GM12873 (cell line): Measurements from ENCODE around the gene GPC4.

Experiments
- TF ChIP-seq, protein P1 (sequence below): IDR thresholded peaks from 2 replicates; pipeline ENCODE4 v1.5.1; 2012; ENCODE audit warnings: low read depth, mild to moderate bottlenecking, moderate library complexity, low read length, control low read depth; ENCODE audit not compliant: insufficient read depth; ENCODE audit errors: missing control alignments

Gene GPC4

DNA sequence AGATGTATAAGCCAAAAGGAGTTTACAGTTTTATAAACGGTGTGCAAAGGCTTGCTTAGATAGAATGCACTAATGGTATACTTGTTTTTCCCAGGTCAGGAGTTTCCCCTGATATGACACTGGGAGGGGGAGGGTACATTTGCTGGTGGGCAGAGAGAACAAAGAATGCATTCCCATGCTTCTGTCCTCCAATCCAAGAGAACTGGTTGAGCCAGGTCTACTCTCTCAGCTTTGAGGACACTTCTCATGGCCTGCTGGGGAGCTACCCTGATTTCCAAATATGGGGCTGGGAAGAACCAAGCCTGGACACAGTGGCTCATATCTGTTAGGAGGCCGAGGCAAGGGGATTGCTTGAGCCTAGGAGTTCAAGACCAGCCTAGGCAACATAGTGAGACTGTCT lies 3.3 kb upstream of the GPC4 start:
- TF ChIP-seq, protein P1, sequence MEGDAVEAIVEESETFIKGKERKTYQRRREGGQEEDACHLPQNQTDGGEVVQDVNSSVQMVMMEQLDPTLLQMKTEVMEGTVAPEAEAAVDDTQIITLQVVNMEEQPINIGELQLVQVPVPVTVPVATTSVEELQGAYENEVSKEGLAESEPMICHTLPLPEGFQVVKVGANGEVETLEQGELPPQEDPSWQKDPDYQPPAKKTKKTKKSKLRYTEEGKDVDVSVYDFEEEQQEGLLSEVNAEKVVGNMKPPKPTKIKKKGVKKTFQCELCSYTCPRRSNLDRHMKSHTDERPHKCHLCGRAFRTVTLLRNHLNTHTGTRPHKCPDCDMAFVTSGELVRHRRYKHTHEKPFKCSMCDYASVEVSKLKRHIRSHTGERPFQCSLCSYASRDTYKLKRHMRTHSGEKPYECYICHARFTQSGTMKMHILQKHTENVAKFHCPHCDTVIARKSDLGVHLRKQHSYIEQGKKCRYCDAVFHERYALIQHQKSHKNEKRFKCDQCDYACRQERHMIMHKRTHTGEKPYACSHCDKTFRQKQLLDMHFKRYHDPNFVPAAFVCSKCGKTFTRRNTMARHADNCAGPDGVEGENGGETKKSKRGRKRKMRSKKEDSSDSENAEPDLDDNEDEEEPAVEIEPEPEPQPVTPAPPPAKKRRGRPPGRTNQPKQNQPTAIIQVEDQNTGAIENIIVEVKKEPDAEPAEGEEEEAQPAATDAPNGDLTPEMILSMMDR = no peak

DNA sequence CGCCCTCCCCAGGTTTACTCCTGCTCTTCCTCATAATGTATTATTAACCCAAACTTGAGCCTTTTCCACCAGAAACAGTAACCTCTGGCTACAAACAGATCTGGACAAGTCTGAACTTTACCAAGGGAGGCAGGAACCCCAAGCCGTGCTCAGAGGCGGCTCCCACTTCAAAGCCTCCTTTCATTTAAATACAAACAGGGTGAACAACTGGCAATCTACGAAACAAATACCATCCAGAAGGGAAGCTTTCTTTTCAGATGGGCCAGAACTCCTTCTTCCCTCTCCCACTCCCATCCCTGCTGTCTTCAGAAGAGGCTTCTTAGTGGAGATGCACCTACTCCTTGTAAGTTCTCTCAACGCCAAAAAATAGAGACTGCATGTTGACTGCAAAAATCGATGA lies 2.1 kb upstream of the GPC4 start:
- TF ChIP-seq, protein P1 = no peak

DNA sequence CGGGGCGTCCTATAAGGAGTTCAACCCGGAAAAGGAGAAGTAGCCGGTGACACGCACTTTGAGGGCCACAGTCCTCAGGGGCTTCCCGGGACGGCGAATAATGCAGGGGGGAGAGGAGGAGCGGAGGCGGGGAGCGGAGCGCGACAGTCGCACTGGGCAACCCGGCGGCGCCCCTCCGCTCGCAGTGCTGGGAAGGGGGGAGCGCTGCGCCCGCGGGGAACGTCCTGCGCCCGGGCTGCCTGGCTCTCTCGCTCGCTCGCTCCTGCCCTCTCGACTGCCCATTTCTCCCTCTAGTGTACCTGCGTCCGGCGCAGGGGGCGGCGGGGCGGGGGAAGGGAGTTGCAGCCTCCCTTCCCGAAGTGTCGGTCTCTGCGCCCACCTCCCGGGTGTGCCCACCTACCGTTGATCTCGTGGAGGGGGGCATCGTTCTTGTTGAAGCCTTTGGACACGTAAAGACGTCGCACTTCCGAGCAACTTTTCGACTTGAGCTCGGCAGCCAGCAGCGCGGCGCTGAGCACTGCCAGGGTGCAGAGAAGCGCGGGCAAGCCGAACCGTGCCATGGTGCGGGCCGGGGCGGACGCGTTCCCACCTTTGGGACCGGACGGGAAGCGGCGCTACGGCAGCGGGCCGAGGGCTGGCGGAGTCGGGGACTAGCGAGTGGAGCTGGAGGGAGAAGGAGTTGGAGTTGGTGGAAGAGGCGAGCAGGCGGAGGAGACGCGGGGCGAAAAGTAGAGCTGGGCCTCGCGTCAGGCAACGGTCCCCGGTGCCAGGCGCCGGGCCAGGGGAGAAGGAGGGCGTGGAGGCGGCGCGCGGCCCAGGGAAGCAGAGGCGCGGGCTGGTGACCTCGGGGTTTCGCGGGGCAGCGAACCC lies 648 bp downstream of the GPC4 start:
- TF ChIP-seq, protein P1 = no peak

DNA sequence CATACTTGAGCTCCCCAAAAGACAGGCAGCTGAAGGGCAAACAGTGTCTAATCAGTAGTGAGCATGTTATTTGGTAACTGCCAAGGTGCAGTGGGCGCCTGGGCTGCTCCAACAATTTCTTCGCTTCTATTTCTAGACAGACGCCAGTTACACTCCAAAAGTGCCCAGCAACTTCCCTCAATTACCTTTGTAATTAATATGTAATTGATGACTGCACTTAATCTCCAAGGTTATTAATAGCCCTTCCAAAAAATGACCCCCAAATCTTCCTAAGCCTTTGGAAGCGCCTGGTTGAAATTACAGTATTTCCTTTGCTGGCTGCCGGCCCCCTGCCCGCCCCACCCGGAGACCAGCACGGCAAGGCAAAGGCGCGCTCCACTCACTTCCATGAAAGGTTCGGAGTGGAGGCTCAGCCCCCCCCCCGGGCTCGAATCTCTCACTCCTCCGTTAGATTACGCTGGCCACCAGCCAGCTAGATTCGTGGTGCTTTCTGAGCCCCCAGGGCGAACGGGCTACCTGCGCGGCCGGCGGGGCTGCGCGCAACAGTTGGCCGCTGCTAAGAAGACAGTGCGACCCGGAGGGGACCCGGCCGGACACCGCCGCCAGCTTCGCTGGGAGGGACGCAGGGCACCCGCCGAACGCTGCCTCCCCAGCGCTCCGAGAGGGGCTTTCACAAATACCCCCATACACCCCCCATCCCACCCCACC lies 1.9 kb downstream of the GPC4 start:
- TF ChIP-seq, protein P1 = no peak

DNA sequence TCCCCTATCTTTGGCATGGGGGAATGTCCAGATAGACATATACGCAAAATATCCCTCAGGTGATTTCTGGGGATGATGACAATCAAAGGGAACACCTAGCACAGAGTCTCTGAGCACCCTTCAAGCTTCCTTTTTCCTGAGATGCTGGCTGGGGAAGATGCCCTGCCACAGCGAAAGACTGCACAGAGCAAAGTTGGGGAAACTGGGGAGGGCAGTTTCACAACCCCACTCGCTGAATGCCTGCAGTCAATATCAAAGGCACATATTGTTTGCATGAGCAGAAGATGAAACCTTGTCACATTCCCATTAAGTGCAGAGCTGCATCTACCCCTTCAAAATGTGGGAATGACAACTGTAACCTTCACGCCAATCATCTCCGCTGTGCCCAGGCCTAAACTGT lies 2.6 kb downstream of the GPC4 start:
- TF ChIP-seq, protein P1 = no peak

DNA sequence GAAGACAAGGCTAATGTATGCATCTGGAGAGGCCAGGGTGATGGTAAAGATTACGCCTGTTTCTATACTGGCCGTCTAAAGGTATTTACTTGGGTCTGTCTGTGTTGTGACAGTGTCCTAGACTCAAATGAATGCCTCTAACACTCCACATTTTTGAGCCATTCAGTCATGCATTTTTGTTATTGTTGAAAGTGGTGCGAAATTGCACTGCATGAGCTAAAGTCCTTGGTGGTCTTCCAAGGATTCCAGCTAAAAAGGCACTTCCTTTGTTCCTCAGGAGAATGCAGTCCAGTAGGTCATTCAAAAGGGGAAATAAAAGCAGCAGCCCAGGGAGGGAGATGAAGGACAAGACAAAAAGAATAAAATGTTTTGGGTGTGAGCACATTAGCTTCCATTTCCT lies 3.0 kb downstream of the GPC4 start:
- TF ChIP-seq, protein P1 = no peak

DNA sequence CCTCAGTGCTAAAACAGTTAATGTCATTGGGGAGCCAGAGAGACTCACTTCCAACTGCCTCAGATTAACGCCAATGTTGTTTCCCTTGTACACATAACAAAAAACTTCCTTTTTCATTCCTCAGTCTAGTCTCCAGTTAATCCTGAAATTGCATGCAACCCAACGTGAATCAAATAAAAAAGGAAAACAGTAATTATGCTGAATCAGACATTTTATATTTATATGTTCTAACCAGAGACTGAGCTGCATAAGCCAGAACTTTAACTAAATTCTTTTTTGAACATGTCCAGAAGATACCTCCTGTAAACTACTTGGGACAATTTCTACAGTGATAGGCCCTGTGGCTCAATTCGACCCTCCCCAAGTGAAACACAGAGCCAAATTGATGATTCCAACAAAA lies 4.7 kb downstream of the GPC4 start:
- TF ChIP-seq, protein P1 = no peak
